Right lobe of liver (tissue), 4 donors: ENCODE data around the gene COA5.

ENCODE experiments used
- CTCF ChIP-seq, 4 donors: fragments of 200-600 bp in 3 of 4; fragments of 450-650 bp in 1 of 4; IDR thresholded peaks; one replicate each; pipeline versions ENCODE4 v1.5.1 to v1.8.0; 2016 to 2022; ENCODE audit warnings: antibody characterized with exemption in 4 of 4, mild to moderate bottlenecking in 2 of 4
- POLR2A ChIP-seq: fragments of 450-650 bp; IDR thresholded peaks from one replicate; pipeline ENCODE4 v1.6.1; 2017; ENCODE audit warnings: antibody characterized with exemption, mild to moderate bottlenecking
- donor health status: DM: no; HTN: no; CAD: no.
- donor health status: DM: no; HTN: no; CAD: no.
- donor health status: DM: no; HTN: yes; CAD: no.

- TF ChIP-seq CTCF (IDR thresholded peaks at IDR 0.05) (no peak), POLR2A (no peak)
These were observed 43.7 kb downstream of the COA5 start for GRCh38 chr2:98564541-98565132.
